NCI-H1417 (cell line): ENCODE measurements around the gene SPIN2B.

Experiments used
- DNase-seq, 3 experiments: peaks; one replicate each; lab custom pipeline; 2025; lab: John Stamatoyannopoulos, UW

The SPIN2B gene

DNA sequence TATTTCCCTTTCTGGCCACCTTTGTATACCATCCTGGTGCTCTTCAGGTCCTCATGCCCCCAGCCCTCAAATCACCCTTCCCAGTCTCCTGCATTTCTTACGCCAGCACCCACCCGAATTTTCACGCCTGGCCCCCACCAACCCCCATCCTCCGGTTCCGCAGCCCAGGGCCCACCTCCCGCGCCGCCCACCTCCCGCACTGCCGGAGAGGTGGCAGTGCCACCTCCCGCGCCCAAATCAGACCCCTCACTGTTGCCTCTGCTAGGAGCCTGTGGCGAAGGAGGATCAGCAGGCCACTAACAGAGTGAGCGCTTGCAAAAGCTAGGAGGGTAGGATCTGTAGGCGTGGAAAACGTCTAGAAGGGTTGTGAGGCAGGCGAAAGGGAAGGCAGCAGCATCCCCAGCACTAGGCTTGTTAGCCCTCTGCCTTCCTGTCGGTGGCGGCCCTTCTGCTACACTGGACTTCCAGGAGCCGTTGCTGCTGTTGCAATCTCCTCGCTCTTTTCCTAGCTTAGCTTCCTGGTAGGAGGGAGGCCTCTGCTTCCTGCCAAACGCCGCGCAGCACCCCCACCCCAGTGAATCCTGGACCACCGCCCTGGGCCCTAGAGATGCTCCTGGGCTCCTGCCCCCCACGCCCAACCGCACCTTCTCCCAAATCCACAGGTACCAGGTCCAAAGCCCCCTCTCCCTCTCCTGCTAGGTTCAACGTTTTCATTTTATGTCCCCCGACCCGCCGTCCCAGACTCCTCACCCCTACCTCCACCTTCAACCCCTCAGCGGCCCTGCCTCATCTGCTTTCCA lies 51.0 kb downstream of the SPIN2B start:
- no peak for DNase-seq
